HCT116 (cell line): ENCODE data around the gene ZBTB1. TPM values are rescaled to one million over a fixed set of nuclear protein-coding genes. Genes with fewer than 3 reads are reported as not detected.

Source experiments
- ATAC-seq: fragments of 200-7000 bp; cut with Tn5 transposase; 2 replicates; pipeline ENCODE4 v1.9.1; 2020; ENCODE audit warnings: mild to moderate bottlenecking, moderate library complexity
- BruUV-seq: library from RNA; stranded (reverse); fragments of 400-500 nt; replicated peaks from 2 replicates; lab custom pipeline; 2021; lab: Mats Ljungman, UMichigan
- CTCF ChIA-PET: fragments of 300-600 bp; sonication (Branson Sonifier 250); formaldehyde crosslinking; loops from one replicate; lab custom pipeline; 2021; ENCODE audit warnings: antibody characterized with exemption; lab: Charles Lee
- POLR2A ChIA-PET: fragments of 300-600, 350-600 bp; sonication (Branson Sonifier 250); formaldehyde crosslinking; loops from one replicate; lab custom pipeline; 2021; ENCODE audit warnings: antibody characterized with exemption; lab: Charles Lee
- RAD21 ChIA-PET, 2 experiments: fragments of 300-600 bp; sonication (Branson Sonifier 250); formaldehyde crosslinking; loops; one replicate each; lab custom pipeline; 2023; ENCODE audit warnings: low total read pairs in 2 of 2; ENCODE audit not compliant: uncharacterized antibody in 2 of 2, unreplicated experiment in 2 of 2, low non-redundant PET in 1 of 2; lab: Charles Lee
- DNase-seq: peaks from one replicate; pipeline ENCODE4 v3.0.0-alpha.2; 2010; ENCODE audit warnings: low read depth, low spot score
- H2AFZ ChIP-seq: fragments of 200-600 bp; shearing (Covaris generic), sonication (generic); 2 replicates; pipeline ENCODE4 v1.6.1; 2017; ENCODE audit warnings: low read depth, mixed run types, mixed read lengths, antibody characterized with exemption, low read length; ENCODE audit not compliant: poor library complexity, severe bottlenecking
- H3K27ac ChIP-seq: 2 replicates; pipeline ENCODE4 v1.5.1; 2012; ENCODE audit warnings: low read depth, low read length
- H3K27me3 ChIP-seq: fragments of 200-600 bp; sonication (generic); 2 replicates; pipeline ENCODE4 v1.6.1; 2016; ENCODE audit warnings: mixed run types, low read length, mixed read lengths; ENCODE audit not compliant: insufficient read depth
- H3K36me3 ChIP-seq, 2 experiments: fragments of 200-500 bp in 1 of 2; fragments of 200-600 bp in 1 of 2; sonication (Bioruptor generic) in 1 of 2; sonication (generic) in 1 of 2; 2 replicates each; pipeline versions ENCODE4 v1.5.1 to v1.6.1; 2014 to 2016; ENCODE audit warnings: low read length in 2 of 2, inconsistent platforms in 1 of 2, mixed read lengths in 1 of 2, mixed run types in 1 of 2; ENCODE audit not compliant: insufficient read depth in 2 of 2, control insufficient read depth in 1 of 2
- H3K4me1 ChIP-seq, 2 experiments: fragments of 200-600 bp in 1 of 2; sonication (generic) in 1 of 2; 2 replicates each; pipeline versions ENCODE4 v1.5.1 to v1.6.1; 2012 to 2017; ENCODE audit warnings: low read length in 2 of 2, inconsistent platforms in 1 of 2, mild to moderate bottlenecking in 1 of 2, mixed read lengths in 1 of 2, mixed run types in 1 of 2, moderate library complexity in 1 of 2; ENCODE audit not compliant: insufficient read depth in 2 of 2, control insufficient read depth in 1 of 2
- H3K4me2 ChIP-seq: fragments of 200-600 bp; sonication (generic); 2 replicates; pipeline ENCODE4 v1.6.1; 2017; ENCODE audit warnings: mixed run types, low read length, mixed read lengths
- H3K4me3 ChIP-seq, 2 experiments: fragments of 200-600 bp in 1 of 2; sonication (generic) in 1 of 2; replicated peaks in 1 of 2; 2 replicates each; pipeline ENCODE4 v1.5.1; 2011 to 2016; ENCODE audit warnings: low read length in 2 of 2, control low read depth in 1 of 2, low read depth in 1 of 2, mild to moderate bottlenecking in 1 of 2, mixed read lengths in 1 of 2, mixed run types in 1 of 2
- H3K79me2 ChIP-seq: fragments of 200-600 bp; sonication (generic); 2 replicates; pipeline ENCODE4 v1.6.1; 2017; ENCODE audit warnings: mild to moderate bottlenecking, mixed run types, low read length, moderate library complexity, mixed read lengths; ENCODE audit not compliant: insufficient read depth
- H3K9ac ChIP-seq: fragments of 200-600 bp; sonication (generic); 2 replicates; pipeline ENCODE4 v1.6.1; 2016; ENCODE audit warnings: low read length, mixed read lengths
- H3K9me2 ChIP-seq: fragments of 200-600 bp; sonication (generic), shearing (Covaris generic); 2 replicates; pipeline ENCODE4 v1.6.1; 2017; ENCODE audit warnings: mixed run types, mild to moderate bottlenecking, moderate library complexity; ENCODE audit not compliant: insufficient read depth
- H3K9me3 ChIP-seq, 2 experiments: fragments of 200-500 bp in 1 of 2; fragments of 200-600 bp in 1 of 2; sonication (Bioruptor generic) in 1 of 2; sonication (generic) in 1 of 2; 2 replicates each; pipeline ENCODE4 v1.6.1; 2014 to 2017; ENCODE audit warnings: low read length in 2 of 2, mixed read lengths in 2 of 2, inconsistent platforms in 1 of 2, low read depth in 1 of 2, mild to moderate bottlenecking in 1 of 2, mixed run types in 1 of 2, moderate library complexity in 1 of 2; ENCODE audit not compliant: control insufficient read depth in 1 of 2, insufficient read depth in 1 of 2
- H4K20me1 ChIP-seq: fragments of 200-600 bp; sonication (generic), shearing (Covaris generic); 2 replicates; pipeline ENCODE4 v1.6.1; 2017; ENCODE audit warnings: mixed run types, mild to moderate bottlenecking, moderate library complexity; ENCODE audit not compliant: insufficient read depth
- EGR1 ChIP-seq: IDR thresholded peaks from 2 replicates; pipeline ENCODE4 v1.6.1; 2012; ENCODE audit warnings: low read depth
- ELF1 ChIP-seq: IDR thresholded peaks from 2 replicates; pipeline ENCODE4 v1.6.1; 2012; ENCODE audit warnings: low read depth, borderline replicate concordance
- EZH2 ChIP-seq: fragments of 200-600 bp; sonication (generic); IDR thresholded peaks from 2 replicates; pipeline ENCODE4 v1.6.1; 2017; ENCODE audit warnings: antibody characterized with exemption, mixed run types
- EZH2phosphoT487 ChIP-seq: fragments of 200-600 bp; IDR thresholded peaks from 2 replicates; pipeline ENCODE4 v1.6.1; 2018; ENCODE audit warnings: antibody characterized with exemption, borderline replicate concordance
- JUND ChIP-seq: IDR thresholded peaks from 2 replicates; pipeline ENCODE4 v1.6.1; 2012
- POLR2A ChIP-seq: IDR thresholded peaks from 2 replicates; pipeline ENCODE4 v1.7.0; 2011; ENCODE audit warnings: borderline replicate concordance; ENCODE audit not compliant: insufficient read depth, insufficient read length; ENCODE audit errors: extremely low read depth
- SIN3A ChIP-seq: IDR thresholded peaks from 2 replicates; pipeline ENCODE4 v1.6.1; 2012; ENCODE audit warnings: low read depth
- SP1 ChIP-seq: IDR thresholded peaks from 2 replicates; pipeline ENCODE4 v1.6.1; 2012; ENCODE audit warnings: low read depth
- SRF ChIP-seq: IDR thresholded peaks from 2 replicates; pipeline ENCODE4 v1.6.1; 2012; ENCODE audit warnings: low read depth
- TCF7L2 ChIP-seq: IDR thresholded peaks from 2 replicates; pipeline ENCODE4 v1.7.0; 2011; ENCODE audit warnings: borderline replicate concordance, inconsistent platforms; ENCODE audit not compliant: insufficient read depth, insufficient read length; ENCODE audit errors: extremely low read depth
- ZFX ChIP-seq: fragments of 450-650 bp; IDR thresholded peaks from 2 replicates; pipeline ENCODE4 v1.6.1; 2017
- ZNF274 ChIP-seq: fragments of 200-500 bp; sonication (Bioruptor generic); IDR thresholded peaks from 2 replicates; pipeline ENCODE4 v1.6.1; 2014; ENCODE audit warnings: mild to moderate bottlenecking, low read depth, low read length, inconsistent platforms
- intact Hi-C: fragments of 100-400 bp; cut with micrococcal nuclease; formaldehyde crosslinking; loops from 2 replicates; pipeline ENCODE4 v1.10.0; 2022
- total RNA-seq: library from RNA; stranded (reverse); gene quantifications from one replicate; pipeline ENCODE4 v1.2.1, GENCODE V29; 2021; ENCODE audit not compliant: unreplicated experiment
- TF ChIP-seq, protein P1 (sequence below): IDR thresholded peaks from 2 replicates; pipeline ENCODE4 v1.6.1; 2012; ENCODE audit warnings: low read depth
- TF ChIP-seq, protein P2 (sequence below): IDR thresholded peaks from 2 replicates; pipeline ENCODE4 v1.6.1; 2011; ENCODE audit warnings: mild to moderate bottlenecking, low read length, moderate library complexity; ENCODE audit not compliant: insufficient replicate concordance; ENCODE audit errors: extremely low read depth
- TF ChIP-seq, protein P3 (sequence below): IDR thresholded peaks from 2 replicates; pipeline ENCODE4 v1.6.1; 2012

The ZBTB1 gene
- total RNA-seq, 1 experiment from 2014 or later = 20.6 TPM

DNA sequence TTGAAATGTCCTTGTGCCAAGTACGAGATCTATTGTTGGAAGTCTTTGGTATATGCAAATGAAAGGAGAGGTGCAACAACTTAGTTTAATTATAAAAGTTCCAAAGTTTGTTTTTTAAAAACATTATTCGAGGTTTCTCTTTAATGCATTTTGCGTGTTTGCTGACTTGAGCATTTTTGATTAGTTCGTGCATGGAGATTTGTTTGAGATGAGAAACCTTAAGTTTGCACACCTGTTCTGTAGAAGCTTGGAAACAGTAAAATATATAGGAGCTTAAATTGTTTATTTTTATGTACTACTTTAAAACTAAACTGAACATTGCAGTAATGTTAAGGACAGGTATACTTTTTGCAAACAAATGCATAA is 38.2 kb downstream of the ZBTB1 start:
- no peak overlapping the region for H3K4me3 ChIP-seq
- no peak overlapping the region for H3K9ac ChIP-seq
- H2AFZ ChIP-seq = no peak overlapping the region
- intact Hi-C loops = loop anchor here (10.0 kb wide), 1 partner anchor 92 kb away; no protein-coding TSS in a partner anchor
- DNase-seq = no peak
- RAD21 ChIA-PET = no interaction called here
- BruUV-seq = no TSS peak
- H3K36me3 ChIP-seq = no peaks in the 10 kb centered on the region
- TF ChIP-seq POLR2A (no peak), EZH2 (no peak), ZFX (no peak), SIN3A (no peak)
- TF ChIP-seq, protein P1, sequence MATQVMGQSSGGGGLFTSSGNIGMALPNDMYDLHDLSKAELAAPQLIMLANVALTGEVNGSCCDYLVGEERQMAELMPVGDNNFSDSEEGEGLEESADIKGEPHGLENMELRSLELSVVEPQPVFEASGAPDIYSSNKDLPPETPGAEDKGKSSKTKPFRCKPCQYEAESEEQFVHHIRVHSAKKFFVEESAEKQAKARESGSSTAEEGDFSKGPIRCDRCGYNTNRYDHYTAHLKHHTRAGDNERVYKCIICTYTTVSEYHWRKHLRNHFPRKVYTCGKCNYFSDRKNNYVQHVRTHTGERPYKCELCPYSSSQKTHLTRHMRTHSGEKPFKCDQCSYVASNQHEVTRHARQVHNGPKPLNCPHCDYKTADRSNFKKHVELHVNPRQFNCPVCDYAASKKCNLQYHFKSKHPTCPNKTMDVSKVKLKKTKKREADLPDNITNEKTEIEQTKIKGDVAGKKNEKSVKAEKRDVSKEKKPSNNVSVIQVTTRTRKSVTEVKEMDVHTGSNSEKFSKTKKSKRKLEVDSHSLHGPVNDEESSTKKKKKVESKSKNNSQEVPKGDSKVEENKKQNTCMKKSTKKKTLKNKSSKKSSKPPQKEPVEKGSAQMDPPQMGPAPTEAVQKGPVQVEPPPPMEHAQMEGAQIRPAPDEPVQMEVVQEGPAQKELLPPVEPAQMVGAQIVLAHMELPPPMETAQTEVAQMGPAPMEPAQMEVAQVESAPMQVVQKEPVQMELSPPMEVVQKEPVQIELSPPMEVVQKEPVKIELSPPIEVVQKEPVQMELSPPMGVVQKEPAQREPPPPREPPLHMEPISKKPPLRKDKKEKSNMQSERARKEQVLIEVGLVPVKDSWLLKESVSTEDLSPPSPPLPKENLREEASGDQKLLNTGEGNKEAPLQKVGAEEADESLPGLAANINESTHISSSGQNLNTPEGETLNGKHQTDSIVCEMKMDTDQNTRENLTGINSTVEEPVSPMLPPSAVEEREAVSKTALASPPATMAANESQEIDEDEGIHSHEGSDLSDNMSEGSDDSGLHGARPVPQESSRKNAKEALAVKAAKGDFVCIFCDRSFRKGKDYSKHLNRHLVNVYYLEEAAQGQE = no peak
- no peaks in the 10 kb centered on the region for H3K9me2 ChIP-seq
- peaks cover 3 to 23% of the 10 kb centered on the region in 2 experiments; a peak in 2 of 4 replicates for H3K4me1 ChIP-seq
- CTCF ChIA-PET = no interaction called here
- no peak overlapping the region for H3K27ac ChIP-seq
- H4K20me1 ChIP-seq = no peaks in the 10 kb centered on the region
- no peaks in the 10 kb centered on the region for H3K79me2 ChIP-seq
- no peaks in the 10 kb centered on the region; a peak in 1 of 4 replicates for H3K9me3 ChIP-seq
- POLR2A ChIA-PET = interaction anchor here (1.3 kb wide), 1 partner anchor 15 kb away, joined by 3 read pairs; no protein-coding TSS in a partner anchor
- no peak overlapping the region for H3K4me2 ChIP-seq
- H3K27me3 ChIP-seq = no peaks in the 10 kb centered on the region
- ATAC-seq = no peak

DNA sequence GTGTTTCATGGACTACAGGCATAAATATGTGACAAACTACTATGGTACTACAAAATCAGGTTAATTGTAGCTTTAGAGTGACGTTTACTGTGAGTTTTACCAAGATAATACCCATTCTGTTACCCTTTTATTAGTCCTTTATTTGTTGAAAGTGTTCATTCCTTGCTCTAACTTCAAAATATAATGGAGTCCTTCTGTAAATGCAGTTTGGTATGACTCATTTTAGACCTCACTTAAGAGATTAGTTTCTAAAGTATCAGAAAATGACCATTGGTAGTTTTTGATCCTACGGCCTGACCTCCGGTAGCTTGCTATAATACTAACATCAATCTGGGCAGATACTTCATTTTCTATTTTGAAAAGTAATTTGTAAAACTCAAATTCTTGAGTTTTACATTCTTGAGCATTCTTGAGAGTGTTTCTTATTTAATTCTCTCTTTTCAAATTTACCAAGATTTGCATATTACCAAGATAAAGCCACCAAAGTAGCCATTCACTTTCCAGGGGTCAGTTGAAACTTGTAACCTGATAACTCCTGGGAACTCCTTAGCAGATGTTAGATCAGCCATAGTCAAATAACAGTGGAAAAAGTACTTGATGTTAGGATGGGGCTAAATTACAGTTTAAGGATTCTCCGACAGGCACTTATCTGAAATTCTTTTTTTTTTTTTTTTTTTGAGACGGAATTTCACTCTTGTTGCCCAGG is 40.2 kb downstream of the ZBTB1 start:
- Histone ChIP-seq H3K27ac (no peak overlapping the region), H3K4me3 (no peak overlapping the region), H3K79me2 (no peaks in the 10 kb centered on the region), H3K36me3 (no peaks in the 10 kb centered on the region), H2AFZ (no peak overlapping the region), H4K20me1 (no peaks in the 10 kb centered on the region), H3K9me2 (no peaks in the 10 kb centered on the region), H3K4me1 (peaks cover 0 to 11% of the 10 kb centered on the region in 2 experiments; a peak in 2 of 4 replicates), H3K4me2 (no peak overlapping the region), H3K9me3 (no peaks in the 10 kb centered on the region; a peak in 1 of 4 replicates), H3K27me3 (no peaks in the 10 kb centered on the region), H3K9ac (no peak overlapping the region)
- RAD21 ChIA-PET = no interaction called here
- CTCF ChIA-PET = interaction anchor here (1.5 kb wide), 1 partner anchor 34 kb away, joined by 5 read pairs; no protein-coding TSS in a partner anchor
- intact Hi-C loops = loop anchor here (10.0 kb wide), 1 partner anchor 90 kb away; no protein-coding TSS in a partner anchor
- no peak for ATAC-seq
- POLR2A ChIA-PET = no interaction called here
- TF ChIP-seq EGR1 = no peak
- TF ChIP-seq TCF7L2 = no peak
- TF ChIP-seq, protein P2, sequence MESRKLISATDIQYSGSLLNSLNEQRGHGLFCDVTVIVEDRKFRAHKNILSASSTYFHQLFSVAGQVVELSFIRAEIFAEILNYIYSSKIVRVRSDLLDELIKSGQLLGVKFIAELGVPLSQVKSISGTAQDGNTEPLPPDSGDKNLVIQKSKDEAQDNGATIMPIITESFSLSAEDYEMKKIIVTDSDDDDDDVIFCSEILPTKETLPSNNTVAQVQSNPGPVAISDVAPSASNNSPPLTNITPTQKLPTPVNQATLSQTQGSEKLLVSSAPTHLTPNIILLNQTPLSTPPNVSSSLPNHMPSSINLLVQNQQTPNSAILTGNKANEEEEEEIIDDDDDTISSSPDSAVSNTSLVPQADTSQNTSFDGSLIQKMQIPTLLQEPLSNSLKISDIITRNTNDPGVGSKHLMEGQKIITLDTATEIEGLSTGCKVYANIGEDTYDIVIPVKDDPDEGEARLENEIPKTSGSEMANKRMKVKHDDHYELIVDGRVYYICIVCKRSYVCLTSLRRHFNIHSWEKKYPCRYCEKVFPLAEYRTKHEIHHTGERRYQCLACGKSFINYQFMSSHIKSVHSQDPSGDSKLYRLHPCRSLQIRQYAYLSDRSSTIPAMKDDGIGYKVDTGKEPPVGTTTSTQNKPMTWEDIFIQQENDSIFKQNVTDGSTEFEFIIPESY = no peak
- TF ChIP-seq JUND = no peak
- no peak for TF ChIP-seq ELF1
- no peak for TF ChIP-seq SIN3A
- TF ChIP-seq EZH2phosphoT487 = no peak
- no peak for TF ChIP-seq POLR2A
- no peak for TF ChIP-seq SP1
- TF ChIP-seq SRF = no peak
- no peak for TF ChIP-seq ZNF274
- TF ChIP-seq, protein P3, sequence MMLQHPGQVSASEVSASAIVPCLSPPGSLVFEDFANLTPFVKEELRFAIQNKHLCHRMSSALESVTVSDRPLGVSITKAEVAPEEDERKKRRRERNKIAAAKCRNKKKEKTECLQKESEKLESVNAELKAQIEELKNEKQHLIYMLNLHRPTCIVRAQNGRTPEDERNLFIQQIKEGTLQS = no peak
- no TSS peak for BruUV-seq
- DNase-seq = no peak
